Naive B cell (primary cell): ENCODE results near the gene C11orf24. TPM values are rescaled to one million over a fixed set of nuclear protein-coding genes. Genes with fewer than 3 reads are reported as not detected.
"Not testable (repeated sequence)": the region's sequence is repeated elsewhere in the genome, so short reads cannot be mapped to it uniquely, and the experiment has no call there.

Source experiments
- ATAC-seq, 2 donors: fragments of 150-1000 bp; cut with Tn5 transposase; 2 replicates each; pipeline ENCODE4 v1.10.0; 2021; ENCODE audit warnings: low read depth in 2 of 2, mild to moderate bottlenecking in 2 of 2, moderate library complexity in 2 of 2
- DNase-seq: peaks from one replicate; pipeline ENCODE4 v3.0.0; 2022
- H3K27ac Mint-ChIP-seq, 6 donors: one replicate each; pipeline ENCODE4 v1.8.0; 2020 to 2022; ENCODE audit warnings: mild to moderate bottlenecking in 6 of 6, mixed read lengths in 6 of 6, moderate library complexity in 5 of 6, inconsistent platforms in 2 of 6
- H3K27me3 Mint-ChIP-seq, 3 donors: one replicate each; pipeline ENCODE4 v1.8.0; 2021 to 2022; ENCODE audit warnings: mixed read lengths in 3 of 3, mild to moderate bottlenecking in 1 of 3
- H3K36me3 Mint-ChIP-seq, 2 donors: one replicate each; pipeline ENCODE4 v1.8.0; 2020 to 2022; ENCODE audit warnings: mixed read lengths in 2 of 2, inconsistent platforms in 1 of 2, mild to moderate bottlenecking in 1 of 2
- H3K4me1 Mint-ChIP-seq, 3 donors: one replicate each; pipeline ENCODE4 v1.8.0; 2020 to 2022; ENCODE audit warnings: mixed read lengths in 3 of 3, inconsistent platforms in 1 of 3, mild to moderate bottlenecking in 1 of 3, moderate library complexity in 1 of 3
- H3K4me3 Mint-ChIP-seq, 8 donors: one replicate each; pipeline ENCODE4 v1.8.0; 2020 to 2022; ENCODE audit warnings: mild to moderate bottlenecking in 8 of 8, mixed read lengths in 8 of 8, moderate library complexity in 8 of 8, inconsistent platforms in 2 of 8
- H3K9me3 Mint-ChIP-seq, 7 donors: one replicate each; pipeline ENCODE4 v1.8.0; 2020 to 2022; ENCODE audit warnings: mixed read lengths in 7 of 7, mild to moderate bottlenecking in 5 of 7, inconsistent platforms in 2 of 7, moderate library complexity in 1 of 7
- polyA plus RNA-seq, 6 donors: library from polyadenylated mRNA; unstranded; fragments of 300-500 nt; fragmentation: Illumina TruSeq; gene quantifications; one replicate each; pipeline ENCODE4 v1.2.3, GENCODE V29; 2021; ENCODE audit warnings: low read depth in 6 of 6

Gene C11orf24
- polyA plus RNA-seq, 6 donors from 2014 or later = 22.2 to 67.0 (median 42.5) TPM

GRCh38 chr11:68244912-68245311 lies 26.9 kb downstream of the C11orf24 start:
- H3K27ac Mint-ChIP-seq = peak overlapping the region in 1 of 6 donors; percentile 39
- H3K4me1 Mint-ChIP-seq, H3K36me3 Mint-ChIP-seq, DNase-seq, ATAC-seq, H3K27me3 Mint-ChIP-seq, H3K4me3 Mint-ChIP-seq: not testable (repeated sequence)
- H3K9me3 Mint-ChIP-seq = peaks cover 4 to 27% (median 17%) of the 10 kb centered on the region in 7 donors

GRCh38 chr11:68243847-68244246 lies 27.9 kb downstream of the C11orf24 start:
- not testable (repeated sequence) for ATAC-seq, H3K27me3 Mint-ChIP-seq, H3K4me1 Mint-ChIP-seq, H3K36me3 Mint-ChIP-seq, H3K27ac Mint-ChIP-seq, H3K4me3 Mint-ChIP-seq, DNase-seq
- peaks cover 2 to 19% (median 8%) of the 10 kb centered on the region in 7 donors for H3K9me3 Mint-ChIP-seq

- Mint-ChIP-seq H3K4me1 (no peaks in the 10 kb centered on the region), H3K4me3 (no peak overlapping the region), H3K27me3 (peaks cover 9 to 13% (median 11%) of the 10 kb centered on the region in 3 donors), H3K9me3 (peaks cover 2 to 15% (median 8%) of the 10 kb centered on the region in 7 donors), H3K36me3 (peaks cover 4 to 8% of the 10 kb centered on the region in 2 donors), H3K27ac (no peak overlapping the region)
- ATAC-seq = no peak
- DNase-seq = no peak
These were observed 29.2 kb downstream of the C11orf24 start for GRCh38 chr11:68242616-68243015.

GRCh38 chr11:68231621-68232020 lies 40.2 kb downstream of the C11orf24 start:
- Mint-ChIP-seq H3K9me3 (peaks cover 0 to 41% (median 26%) of the 10 kb centered on the region in 7 donors), H3K27me3 (peaks cover 7 to 29% (median 14%) of the 10 kb centered on the region in 3 donors), H3K27ac (no peak overlapping the region), H3K4me1 (no peaks in the 10 kb centered on the region), H3K4me3 (no peak overlapping the region), H3K36me3 (peaks cover 6 to 8% of the 10 kb centered on the region in 2 donors)
- ATAC-seq (no peak), DNase-seq (no peak)

GRCh38 chr11:68229601-68230000 lies 42.2 kb downstream of the C11orf24 start:
- DNase-seq (no peak), ATAC-seq (no peak)
- H3K4me1 Mint-ChIP-seq = peaks cover 0 to 3% (median 0%) of the 10 kb centered on the region in 3 donors
- peaks cover 4 to 44% (median 26%) of the 10 kb centered on the region in 7 donors for H3K9me3 Mint-ChIP-seq
- H3K36me3 Mint-ChIP-seq = peaks cover 6 to 8% of the 10 kb centered on the region in 2 donors
- H3K27ac Mint-ChIP-seq = no peak overlapping the region
- H3K4me3 Mint-ChIP-seq = no peak overlapping the region
- peaks cover 0 to 26% (median 21%) of the 10 kb centered on the region in 3 donors for H3K27me3 Mint-ChIP-seq

GRCh38 chr11:68226421-68226820 lies 45.4 kb downstream of the C11orf24 start:
- ATAC-seq (no peak), DNase-seq (no peak)
- peaks cover 0 to 26% (median 8%) of the 10 kb centered on the region in 3 donors for H3K27me3 Mint-ChIP-seq
- H3K9me3 Mint-ChIP-seq = peaks cover 4 to 34% (median 25%) of the 10 kb centered on the region in 7 donors
- no peak overlapping the region for H3K4me3 Mint-ChIP-seq
- peak overlapping the region in 1 of 6 donors; percentile 57 for H3K27ac Mint-ChIP-seq
- H3K36me3 Mint-ChIP-seq = peaks cover 6 to 8% of the 10 kb centered on the region in 2 donors
- peaks cover 0 to 6% (median 3%) of the 10 kb centered on the region in 3 donors for H3K4me1 Mint-ChIP-seq

GRCh38 chr11:68224606-68225005 lies 47.2 kb downstream of the C11orf24 start:
- Mint-ChIP-seq H3K36me3 (peaks cover 0 to 6% of the 10 kb centered on the region in 2 donors), H3K27me3 (peaks cover 0 to 27% (median 8%) of the 10 kb centered on the region in 3 donors), H3K4me3 (no peak overlapping the region), H3K27ac (no peak overlapping the region), H3K9me3 (peaks cover 4 to 24% (median 13%) of the 10 kb centered on the region in 7 donors), H3K4me1 (peaks cover 2 to 8% (median 5%) of the 10 kb centered on the region in 3 donors)
- no peak for DNase-seq
- ATAC-seq = no peak

GRCh38 chr11:68223275-68223674 lies 48.5 kb downstream of the C11orf24 start:
- peaks cover 0 to 11% (median 4%) of the 10 kb centered on the region in 7 donors for H3K9me3 Mint-ChIP-seq
- peak overlapping the region in 1 of 6 donors; percentile 54 for H3K27ac Mint-ChIP-seq
- H3K4me3 Mint-ChIP-seq = no peak overlapping the region
- H3K36me3 Mint-ChIP-seq = no peaks in the 10 kb centered on the region
- ATAC-seq (no peak), DNase-seq (no peak)
- peaks cover 0 to 27% (median 8%) of the 10 kb centered on the region in 3 donors for H3K27me3 Mint-ChIP-seq
- H3K4me1 Mint-ChIP-seq = peaks cover 4 to 12% (median 6%) of the 10 kb centered on the region in 3 donors

GRCh38 chr11:68221406-68221805 lies 50.4 kb downstream of the C11orf24 start:
- no peak overlapping the region for H3K4me3 Mint-ChIP-seq
- H3K27ac Mint-ChIP-seq = no peak overlapping the region
- H3K36me3 Mint-ChIP-seq = no peaks in the 10 kb centered on the region
- H3K27me3 Mint-ChIP-seq = peaks cover 0 to 18% (median 5%) of the 10 kb centered on the region in 3 donors
- peaks cover 0 to 4% (median 0%) of the 10 kb centered on the region in 7 donors for H3K9me3 Mint-ChIP-seq
- ATAC-seq (no peak), DNase-seq (no peak)
- peaks cover 4 to 12% (median 6%) of the 10 kb centered on the region in 3 donors for H3K4me1 Mint-ChIP-seq

GRCh38 chr11:68216171-68216938 lies 55.4 kb downstream of the C11orf24 start:
- DNase-seq (no peak), ATAC-seq (no peak)
- peaks cover 0 to 1% (median 0%) of the 10 kb centered on the region in 7 donors for H3K9me3 Mint-ChIP-seq
- H3K27me3 Mint-ChIP-seq = peaks cover 0 to 9% (median 0%) of the 10 kb centered on the region in 3 donors
- H3K27ac Mint-ChIP-seq = no peak overlapping the region
- peak overlapping the region in 2 of 8 donors; percentile 66 to 87 for H3K4me3 Mint-ChIP-seq
- peaks cover 24 to 34% (median 26%) of the 10 kb centered on the region in 3 donors for H3K4me1 Mint-ChIP-seq
- H3K36me3 Mint-ChIP-seq = no peaks in the 10 kb centered on the region

- H3K27me3 Mint-ChIP-seq = peaks cover 0 to 9% (median 0%) of the 10 kb centered on the region in 3 donors
- peaks cover 30 to 42% (median 33%) of the 10 kb centered on the region in 3 donors for H3K4me1 Mint-ChIP-seq
- no peaks in the 10 kb centered on the region for H3K36me3 Mint-ChIP-seq
- peak overlapping the region; percentile 82 to 89 (median 87) for H3K4me3 Mint-ChIP-seq
- peaks cover 0 to 1% (median 0%) of the 10 kb centered on the region in 7 donors for H3K9me3 Mint-ChIP-seq
- H3K27ac Mint-ChIP-seq = peak overlapping the region in 4 of 6 donors; percentile 9 to 95 (median 92)
- DNase-seq (no peak), ATAC-seq (no peak)
These were observed 56.1 kb downstream of the C11orf24 start for GRCh38 chr11:68215524-68216170.

- Mint-ChIP-seq H3K4me3 (peak overlapping the region; percentile 82 to 89 (median 87)), H3K36me3 (no peaks in the 10 kb centered on the region)
- ATAC-seq = no peak
These were observed 56.7 kb downstream of the C11orf24 start for GRCh38 chr11:68215087-68215445.

More at GRCh38 chr11:68215087-68215445, 56.7 kb downstream of the C11orf24 start:
- Mint-ChIP-seq H3K27ac (peak overlapping the region; percentile 9 to 95 (median 85)), H3K27me3 (peaks cover 0 to 9% (median 0%) of the 10 kb centered on the region in 3 donors), H3K9me3 (peaks cover 0 to 1% (median 0%) of the 10 kb centered on the region in 7 donors), H3K4me1 (peaks cover 36 to 47% (median 39%) of the 10 kb centered on the region in 3 donors)
- DNase-seq = peak; percentile 26
